Caki2 (cell line): Measurements from ENCODE around the gene FAM171A1. TPM values are rescaled to one million over a fixed set of nuclear protein-coding genes. Genes with fewer than 3 reads are reported as not detected.
A peak's percentile ranks its signal among the peaks of the same experiment; 100 is the strongest.
"Not testable (repeated sequence)": the region's sequence is repeated elsewhere in the genome, so short reads cannot be mapped to it uniquely, and the experiment has no call there.

Experiments
- DNase-seq: peaks from one replicate; pipeline ENCODE4 v3.0.0-alpha.2; 2015; ENCODE audit warnings: low read depth
- in situ Hi-C: cut with HindIII; loops from 2 replicates; pipeline ENCODE4 v1.10.0; 2016; ENCODE audit warnings: low sequenced_read_pairs, low pct_unique_long_range_greater_than_20kb, mixed read lengths
- total RNA-seq: library from RNA; depleted of rRNA; stranded (reverse); fragments of >200 nt; shearing (Covaris generic); gene quantifications from 2 replicates; pipeline ENCODE4 v1.2.3, GENCODE V29; 2014; ENCODE audit warnings: low replicate concordance

FAM171A1 gene
- total RNA-seq, 1 experiment from 2014 or later, result 13.2 TPM

DNA sequence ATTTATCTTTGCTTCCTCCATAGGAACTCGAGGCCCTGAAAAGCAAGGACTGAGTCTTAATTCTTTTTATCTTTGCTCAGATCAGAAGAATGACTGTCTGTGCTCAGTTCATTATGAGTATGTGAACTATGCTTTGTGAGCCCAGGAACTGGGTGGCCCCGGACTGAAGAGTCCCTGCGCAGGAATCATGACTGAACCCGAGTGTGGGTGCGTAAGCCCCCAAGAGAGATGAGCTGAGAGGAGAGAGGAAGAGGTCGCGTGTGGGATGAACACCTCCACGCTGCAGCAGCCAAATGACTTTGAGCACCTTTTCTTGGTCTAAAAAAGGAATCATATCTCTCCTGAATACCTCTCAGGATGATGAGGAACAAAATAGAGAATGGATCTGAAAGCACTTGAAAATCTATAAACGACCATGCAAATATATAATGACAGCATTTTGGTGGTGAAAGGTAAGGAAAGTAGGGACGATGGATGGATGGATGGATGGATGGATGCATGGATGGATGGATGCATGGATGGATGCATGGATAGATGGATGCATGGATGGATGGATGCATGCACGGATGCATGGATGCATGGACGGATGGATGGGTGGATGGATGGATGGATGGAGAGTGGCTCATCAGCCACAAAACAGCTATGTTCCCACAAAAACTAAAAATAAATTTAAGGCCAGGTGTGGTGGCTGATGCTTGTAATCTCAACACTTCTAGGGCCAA lies 19.8 kb downstream of the FAM171A1 start:
- no peak for DNase-seq
- in situ Hi-C loops, result no loop called here

DNA sequence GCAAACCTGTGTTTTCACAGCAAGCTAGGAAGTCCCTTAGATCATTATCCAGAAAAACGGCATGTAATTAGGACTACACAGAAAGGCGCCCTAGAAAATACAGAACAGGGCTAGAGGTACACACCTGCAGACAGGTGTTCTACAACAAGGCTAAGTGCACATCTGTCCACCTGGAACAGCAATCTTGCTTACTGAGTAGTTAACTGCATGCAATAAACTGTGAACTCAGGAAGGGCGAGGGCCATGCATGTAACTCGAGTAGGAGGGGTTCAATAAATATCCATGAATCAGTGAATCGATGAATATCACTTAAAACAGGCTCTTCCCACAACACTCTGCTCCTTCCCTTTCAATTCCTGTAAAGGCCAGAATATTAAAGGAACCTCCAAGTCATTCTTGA lies 22.0 kb downstream of the FAM171A1 start:
- in situ Hi-C loops, result no loop called here
- no peak for DNase-seq

DNA sequence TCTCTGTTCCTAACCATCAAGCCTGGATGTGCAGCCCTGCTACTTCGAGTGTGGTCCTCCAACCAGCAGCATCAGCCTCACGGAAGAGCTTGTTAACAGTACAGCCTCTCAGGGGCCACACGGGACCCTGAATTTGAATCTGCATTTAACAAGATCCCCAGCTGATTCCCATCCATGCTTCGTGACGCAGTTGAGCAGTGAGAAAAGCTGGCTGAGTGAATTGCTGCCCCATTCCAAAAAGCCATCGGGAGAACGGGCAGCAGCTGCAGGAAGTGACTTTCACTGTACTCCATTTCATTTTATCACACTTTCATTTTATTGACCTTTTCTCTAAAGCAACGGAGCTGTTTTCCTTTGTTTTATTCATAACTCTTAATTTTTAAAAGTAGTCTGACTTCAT lies 22.5 kb downstream of the FAM171A1 start:
- in situ Hi-C loops, result no loop called here
- no peak for DNase-seq

DNA sequence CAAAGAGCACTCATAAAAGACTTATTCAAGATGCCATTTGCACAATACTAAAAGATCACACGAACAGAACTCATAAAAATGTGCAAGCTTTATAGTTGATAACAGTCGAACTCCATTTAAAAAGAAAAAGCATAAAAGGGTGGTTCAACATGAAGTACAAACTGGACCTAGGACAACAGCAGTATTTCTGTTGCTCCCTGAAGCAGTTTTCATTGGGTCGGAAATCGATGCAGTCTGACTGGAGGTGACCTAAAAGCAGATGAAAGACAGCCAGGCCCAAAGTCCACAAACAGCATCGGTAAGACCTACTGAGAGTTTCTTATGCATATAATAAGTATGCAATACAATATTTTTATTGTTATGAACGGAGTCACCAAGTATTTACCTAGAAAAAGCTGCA lies 23.9 kb downstream of the FAM171A1 start:
- in situ Hi-C loops, result no loop called here
- no peak for DNase-seq

DNA sequence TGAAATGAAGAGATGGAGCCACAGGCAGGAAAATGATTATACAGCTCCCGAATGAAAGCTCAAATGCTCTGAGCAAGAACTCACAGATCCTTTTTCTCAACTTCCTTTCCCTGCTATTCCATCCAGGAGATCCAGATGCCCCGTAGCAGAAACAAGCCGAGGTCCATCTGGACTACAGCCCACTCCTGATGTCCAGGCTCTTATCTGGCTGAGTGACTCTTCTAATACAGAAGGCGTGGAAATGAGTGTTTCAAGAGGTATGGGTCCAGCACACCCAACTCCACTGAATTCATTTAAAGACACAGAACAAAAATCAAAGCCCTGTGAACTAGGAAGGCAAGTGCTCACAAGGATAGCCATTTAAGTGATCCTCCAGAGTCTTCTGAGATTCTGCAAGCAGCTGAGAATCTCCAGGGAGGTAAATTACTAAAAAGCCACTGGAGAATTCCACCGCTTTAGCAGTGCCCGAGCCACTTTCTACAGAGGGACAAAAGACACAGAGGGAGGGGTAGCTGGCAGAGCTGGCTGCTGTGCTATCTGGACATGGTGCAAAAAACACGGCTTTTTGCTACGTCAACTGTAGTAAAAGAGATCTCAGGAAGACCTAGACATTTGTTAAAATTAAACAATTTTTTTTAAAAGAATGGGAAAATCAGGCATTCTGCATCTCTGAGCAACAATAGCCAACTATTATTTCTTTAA lies 24.5 kb downstream of the FAM171A1 start:
- no peak for DNase-seq
- in situ Hi-C loops, result no loop called here

DNA sequence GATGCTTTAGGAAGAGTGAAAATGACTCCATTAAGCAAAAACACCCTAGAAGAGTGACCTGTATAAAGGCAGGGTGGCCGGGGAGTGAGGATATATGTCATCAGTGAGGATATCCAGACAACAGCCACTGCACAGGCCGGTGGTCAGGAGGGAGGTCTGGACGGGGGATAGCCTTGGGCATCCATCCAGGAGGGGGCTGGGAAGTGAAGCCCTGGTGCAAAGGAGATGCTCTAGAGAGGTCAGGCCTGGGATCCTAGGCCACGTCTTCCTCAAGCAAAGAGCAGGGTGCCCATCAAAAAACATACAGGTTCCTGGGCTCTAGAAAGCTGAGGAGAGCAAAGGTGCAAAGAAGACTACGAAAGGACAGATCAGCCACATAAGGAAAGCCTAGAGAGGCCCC lies 25.6 kb downstream of the FAM171A1 start:
- no peak for DNase-seq
- in situ Hi-C loops, result no loop called here

DNA sequence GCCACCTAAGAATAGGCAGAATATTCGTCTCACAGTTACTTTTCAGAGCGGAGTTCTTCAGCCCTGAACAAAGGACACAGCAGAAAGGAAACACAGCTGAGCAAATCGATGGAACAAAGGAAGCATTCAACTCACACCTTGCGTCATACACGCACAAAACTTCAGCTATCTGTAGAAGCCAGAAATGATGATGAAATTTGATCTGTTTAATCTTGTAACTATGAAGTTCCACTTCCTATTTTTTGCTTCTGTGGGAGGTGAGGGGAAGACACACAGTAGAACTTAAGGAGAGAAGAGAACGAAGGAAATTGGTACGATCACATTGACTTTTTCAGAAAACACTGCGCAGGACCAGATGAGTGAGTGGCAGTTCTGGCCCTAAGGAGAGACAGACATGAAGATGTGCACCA lies 26.2 kb downstream of the FAM171A1 start:
- no peak for DNase-seq
- in situ Hi-C loops, result no loop called here

DNA sequence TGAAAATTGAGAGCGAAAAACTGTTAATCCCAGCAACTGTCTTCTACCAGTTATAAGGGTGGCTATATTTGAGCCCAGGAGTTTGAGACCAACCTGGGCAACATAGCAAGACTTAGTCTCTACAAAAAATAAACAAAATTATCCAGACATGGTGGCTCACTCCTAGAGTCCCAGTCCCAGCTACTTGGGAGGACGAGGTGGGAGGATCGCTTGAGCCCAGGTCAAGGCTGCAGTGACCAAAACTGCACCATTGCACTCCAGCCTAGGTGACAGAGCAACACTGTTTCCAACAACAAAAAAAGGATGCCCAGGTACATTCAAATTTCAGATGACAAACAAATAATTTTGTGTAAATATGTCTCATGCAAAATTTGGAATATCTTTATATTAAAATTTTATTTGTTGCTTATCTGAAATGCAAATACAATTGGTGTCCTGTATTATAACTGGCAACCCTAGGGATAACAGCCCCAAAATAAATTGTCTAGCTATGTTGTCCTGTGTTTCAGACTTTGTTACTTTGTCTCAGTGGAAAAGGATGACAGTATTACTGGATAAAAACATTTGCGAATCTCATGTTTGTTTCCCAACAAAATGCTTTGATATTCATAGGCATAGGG lies 26.7 kb downstream of the FAM171A1 start:
- in situ Hi-C loops, result no loop called here
- DNase-seq, result no peak

DNA sequence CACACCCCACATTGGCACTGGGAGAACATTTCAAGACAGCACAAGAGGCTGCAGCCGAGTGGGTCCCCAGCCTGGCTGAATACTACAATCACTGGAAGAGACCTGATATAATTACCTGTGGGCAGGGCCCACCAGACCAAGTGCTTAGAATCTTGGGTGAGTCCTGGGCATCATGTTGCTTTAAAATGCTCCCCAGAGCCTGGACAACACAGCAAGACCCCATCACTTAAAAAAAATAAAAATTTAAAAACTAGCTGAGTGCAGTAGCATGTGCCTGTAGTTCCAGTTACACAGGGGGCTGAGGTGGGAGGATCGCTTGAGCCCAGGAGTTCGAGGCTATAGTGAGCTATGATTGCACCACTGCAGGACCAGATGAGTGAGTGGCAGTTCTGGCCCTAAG lies 28.1 kb downstream of the FAM171A1 start:
- in situ Hi-C loops, result no loop called here
- no peak for DNase-seq

DNA sequence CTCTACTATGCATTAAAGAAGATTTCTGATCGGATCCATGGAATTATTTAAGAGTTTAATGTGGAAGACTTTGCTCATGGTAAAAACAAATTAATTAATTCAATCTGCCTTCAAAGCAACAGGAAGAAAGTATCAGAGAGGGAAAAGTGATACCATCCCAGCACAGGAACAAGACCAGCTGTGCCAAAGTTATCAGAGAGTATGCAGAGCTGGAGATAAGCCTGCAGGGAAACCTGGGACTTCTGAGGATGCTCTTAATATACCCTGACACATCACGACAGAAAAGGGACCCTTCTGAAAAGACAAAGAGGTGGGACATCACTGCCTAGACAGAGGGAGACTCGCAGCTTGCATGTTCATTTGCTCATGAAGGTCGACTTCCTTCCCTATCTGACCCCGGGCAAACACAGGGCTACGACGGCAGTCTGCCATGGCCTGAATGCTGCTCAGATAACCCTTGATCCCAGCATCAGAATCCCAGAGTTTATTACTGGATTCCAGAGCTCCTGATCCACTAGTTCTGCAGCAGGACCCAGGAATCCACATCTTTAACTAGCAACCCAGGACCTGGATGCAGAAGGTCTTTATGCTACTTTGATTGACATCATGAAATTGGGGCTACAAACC lies 29.5 kb downstream of the FAM171A1 start:
- in situ Hi-C loops, result no loop called here
- DNase-seq, result no peak

DNA sequence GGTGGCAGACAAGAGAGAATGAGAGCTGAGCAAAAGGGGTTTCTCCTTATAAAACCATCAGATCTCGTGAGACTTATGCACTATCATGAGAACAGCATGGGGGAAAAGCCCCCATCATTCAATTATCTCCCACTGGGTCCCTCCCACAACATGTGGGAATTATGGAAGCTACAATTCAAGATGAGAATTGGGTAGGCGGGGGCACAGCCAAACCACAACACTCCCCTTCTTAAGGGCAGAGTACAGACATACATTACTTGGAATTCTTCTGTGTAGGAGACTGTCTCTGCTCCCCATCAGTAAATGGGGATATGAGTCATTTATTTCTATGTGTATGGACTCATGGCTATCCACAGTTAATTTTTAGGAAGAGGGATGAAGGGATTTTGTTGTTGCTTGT lies 31.2 kb downstream of the FAM171A1 start:
- in situ Hi-C loops, result no loop called here
- no peak for DNase-seq

DNA sequence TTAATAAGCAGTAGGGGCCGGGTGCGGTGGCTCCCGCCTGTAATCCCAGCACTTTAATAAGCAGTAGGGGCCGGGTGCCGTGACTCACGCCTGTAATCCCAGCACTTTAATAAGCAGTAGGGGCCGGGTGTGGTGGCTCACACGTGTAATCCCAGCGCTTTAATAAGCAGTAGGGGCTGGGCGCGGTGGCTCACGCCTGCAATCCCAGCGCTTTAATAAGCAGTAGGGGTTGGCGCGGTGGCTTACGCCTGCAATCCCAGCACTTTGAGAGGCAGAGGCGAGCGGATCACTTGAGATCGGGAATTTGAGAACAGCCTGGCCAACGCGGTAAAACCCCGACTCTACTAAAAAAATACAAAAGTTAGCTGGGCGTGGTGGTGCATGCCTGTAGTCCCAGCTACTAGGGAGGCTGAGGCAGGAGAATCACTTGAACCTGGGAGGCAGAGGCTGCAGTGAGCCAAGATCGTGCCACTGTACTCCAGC lies 33.6 kb downstream of the FAM171A1 start:
- in situ Hi-C loops, DNase-seq: not testable (repeated sequence)

DNA sequence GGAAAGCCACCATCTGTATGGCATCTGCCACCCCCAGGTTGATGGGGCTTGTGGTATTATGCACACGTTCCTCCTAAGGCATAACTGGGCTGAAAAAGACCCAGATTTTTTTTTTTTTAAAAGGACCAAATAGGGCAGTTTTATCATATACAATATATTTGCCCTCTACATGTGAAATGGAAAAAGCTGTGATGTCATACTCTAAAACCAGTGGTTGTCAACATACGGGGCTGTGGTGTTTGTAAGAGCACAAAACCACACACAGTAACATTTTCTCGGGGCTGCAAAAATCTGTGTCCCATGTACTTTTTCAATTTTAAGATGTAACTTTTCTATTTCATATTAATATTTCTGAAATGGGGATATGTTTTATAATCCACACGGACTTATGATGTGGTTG lies 34.9 kb downstream of the FAM171A1 start:
- no peak for DNase-seq
- in situ Hi-C loops, result no loop called here

DNA sequence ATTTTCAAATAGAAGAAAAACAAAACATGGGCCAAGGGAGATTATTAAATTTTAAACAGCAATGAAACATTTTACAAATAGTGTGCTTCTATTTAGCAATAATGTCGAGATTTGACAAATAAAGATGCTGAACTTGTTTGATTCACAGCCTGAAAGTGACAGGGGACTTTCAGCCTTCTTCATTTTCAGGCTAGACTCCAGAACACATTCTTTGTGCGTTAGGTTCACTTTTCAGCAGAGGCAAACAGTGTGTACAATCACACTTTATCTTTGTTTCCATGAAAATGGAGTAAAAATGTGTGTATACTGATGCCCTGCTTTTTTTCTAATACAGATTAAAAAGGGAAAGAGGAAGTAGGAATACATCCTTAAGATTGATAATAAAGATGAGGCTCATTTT lies 35.6 kb downstream of the FAM171A1 start:
- in situ Hi-C loops, result no loop called here
- DNase-seq, result no peak

DNA sequence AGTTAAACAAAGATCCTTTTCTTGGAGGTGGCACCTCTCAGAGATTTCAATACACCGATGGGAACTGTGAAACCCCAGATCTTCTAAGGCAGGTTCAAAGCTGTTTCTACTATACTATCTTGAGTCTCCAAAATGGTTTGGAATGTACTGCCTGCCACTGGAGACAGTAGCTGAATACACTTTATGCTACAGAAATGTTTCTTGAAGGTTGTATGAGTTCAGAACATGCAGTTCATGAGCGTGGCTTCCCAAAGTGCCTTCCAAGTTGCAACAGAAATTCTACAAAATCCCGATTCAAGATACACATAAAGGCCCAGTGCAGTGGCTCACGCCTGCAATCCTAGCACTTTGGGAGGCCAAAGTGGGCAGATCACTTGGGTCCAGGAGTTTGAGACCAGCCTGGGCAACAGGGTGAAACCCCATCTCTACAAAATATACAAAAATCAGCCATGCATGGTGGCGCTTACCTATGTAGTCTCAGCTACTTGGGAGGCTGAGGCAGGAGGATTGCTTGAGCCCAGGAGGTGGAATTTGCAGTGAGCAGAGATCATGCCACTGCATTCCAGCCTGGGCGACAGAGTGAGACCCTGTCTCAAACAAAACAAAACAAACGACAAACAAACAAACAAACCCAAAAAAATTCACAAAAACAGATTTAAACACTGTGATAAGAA lies 36.3 kb downstream of the FAM171A1 start:
- in situ Hi-C loops, result no loop called here
- DNase-seq, result no peak

DNA sequence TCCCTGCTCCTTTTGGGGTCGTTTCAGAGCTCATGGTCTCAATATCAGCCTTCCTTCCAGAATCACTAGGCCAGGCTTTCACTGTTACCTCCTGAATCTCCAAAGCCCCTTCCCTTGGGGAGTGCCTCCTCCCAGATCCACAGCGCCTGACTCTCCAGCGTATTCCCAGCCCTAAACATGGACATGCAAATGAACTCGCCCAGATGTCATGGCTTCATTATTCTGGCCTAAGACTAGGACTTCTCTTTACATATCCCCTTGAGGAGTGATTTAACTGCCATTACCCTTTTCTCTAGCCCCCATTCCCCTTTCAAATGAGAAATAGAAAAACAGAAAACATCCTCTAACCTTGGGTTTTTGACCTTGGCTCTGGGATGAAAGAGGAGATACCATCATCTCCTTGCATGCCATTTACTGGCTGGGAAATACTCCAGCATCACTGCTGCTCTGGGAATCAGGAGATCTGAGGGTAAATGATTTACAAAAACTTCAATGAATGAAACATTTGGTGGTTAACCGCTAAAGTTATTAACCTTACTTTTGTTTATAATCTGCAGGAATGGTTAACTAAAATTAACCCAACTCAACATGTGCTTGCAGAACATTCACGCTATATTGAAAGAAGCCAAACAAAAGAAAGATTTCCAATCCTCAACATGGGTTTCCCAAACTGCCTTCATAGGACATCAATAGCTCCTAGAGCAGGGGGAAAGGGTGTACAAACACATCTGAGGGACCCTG lies 37.0 kb downstream of the FAM171A1 start:
- peak; percentile 94 for DNase-seq
- in situ Hi-C loops, result no loop called here

DNA sequence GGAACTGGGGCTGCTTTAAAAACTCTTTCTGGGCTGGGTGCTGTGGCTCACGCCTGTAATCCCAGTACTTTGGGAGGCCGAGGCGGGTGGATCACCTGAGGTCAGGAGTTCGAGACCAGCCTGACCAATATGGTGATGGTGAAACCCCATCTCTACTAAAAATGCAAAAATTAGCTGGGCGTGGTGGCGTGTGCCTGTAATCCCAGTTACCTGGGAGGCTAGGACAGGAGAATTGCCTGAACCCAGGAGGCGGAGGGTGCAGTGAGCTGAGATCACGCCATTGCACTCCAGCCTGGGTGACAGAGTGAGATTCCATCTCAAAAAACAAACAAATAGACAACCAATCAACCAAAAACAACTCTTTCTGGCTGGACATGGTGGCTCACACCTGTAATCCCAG lies 37.9 kb downstream of the FAM171A1 start:
- DNase-seq, in situ Hi-C loops: not testable (repeated sequence)

DNA sequence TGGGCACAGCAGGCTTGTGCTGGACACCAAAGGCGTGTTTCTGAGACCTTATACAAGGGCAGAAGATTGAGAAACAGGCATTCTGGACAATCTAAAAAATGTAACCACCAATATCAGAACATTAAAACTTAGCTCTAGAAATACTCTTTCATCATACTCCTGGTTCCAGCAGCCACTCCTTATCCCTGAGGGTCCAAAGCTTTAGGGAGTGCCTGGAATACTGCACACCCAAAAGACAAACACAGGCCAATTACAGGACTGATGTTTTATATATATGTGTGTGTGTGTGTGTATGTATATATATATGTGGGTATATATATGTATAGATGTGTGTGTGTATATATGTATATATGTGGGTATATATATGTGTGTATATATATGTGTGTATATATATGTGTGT lies 39.6 kb downstream of the FAM171A1 start:
- in situ Hi-C loops, result no loop called here
- no peak for DNase-seq
